NCI-H446 (cell line): Measurements from ENCODE around the gene FUS.
A peak's percentile ranks its signal among the peaks of the same experiment; 100 is the strongest.
"Not testable (repeated sequence)": the region's sequence is repeated elsewhere in the genome, so short reads cannot be mapped to it uniquely, and the experiment has no call there.

ENCODE experiments used
- DNase-seq, 2 experiments: peaks; one replicate each; lab custom pipeline; 2025; lab: John Stamatoyannopoulos, UW

The FUS gene

GRCh38 chr16:31179747-31180459 lies at the start of gene FUS:
TSS of gene FUS (plus strand) at chr16:31180139. CDS start at chr16:31180215, 76 bp downstream.
- DNase-seq = peak; percentile 90 to 93

- no peak for DNase-seq
Measured at GRCh38 chr16:31130336-31130891, 49.5 kb upstream of the FUS start.

GRCh38 chr16:31130899-31131298 lies 49.0 kb upstream of the FUS start:
- no peak for DNase-seq

- DNase-seq = no peak
Measured at GRCh38 chr16:31131416-31131815, 48.5 kb upstream of the FUS start.

DNA sequence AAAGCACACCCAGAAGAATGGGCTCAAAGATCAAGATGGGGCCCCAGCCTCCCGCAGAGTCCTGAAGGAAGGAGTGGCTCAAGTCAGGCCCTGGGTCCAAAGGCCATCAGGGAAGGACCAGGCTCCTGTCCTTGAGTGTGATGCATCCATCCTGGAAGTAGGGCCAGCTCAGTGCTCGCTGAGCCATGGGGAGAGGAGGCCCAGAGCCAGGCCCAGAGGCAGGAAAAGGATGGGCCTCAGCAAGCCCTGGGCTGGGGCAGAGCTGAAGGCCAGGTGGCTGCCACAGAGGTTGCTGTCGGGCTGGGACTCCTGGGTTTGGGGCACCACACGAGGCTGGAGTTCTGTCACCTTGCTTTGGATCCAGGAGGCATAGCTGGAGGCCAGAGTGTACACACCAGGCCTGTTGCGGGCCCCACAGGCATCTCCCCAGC lies 48.1 kb upstream of the FUS start:
- DNase-seq = no peak

- no peak for DNase-seq
Measured at GRCh38 chr16:31132303-31132979, 47.5 kb upstream of the FUS start.

GRCh38 chr16:31133046-31133501 lies 46.9 kb upstream of the FUS start:
- DNase-seq = no peak

GRCh38 chr16:31134091-31134571 lies 45.8 kb upstream of the FUS start:
- no peak for DNase-seq

- peak in 1 of 2 experiments; percentile 17 for DNase-seq
Measured at GRCh38 chr16:31134625-31135534, 45.1 kb upstream of the FUS start.

- no peak for DNase-seq
Measured at GRCh38 chr16:31135535-31136286, 44.2 kb upstream of the FUS start, which contains the start of gene PRSS8. TSS of gene PRSS8 (minus strand) at chr16:31135727. CDS start at chr16:31135498, 229 bp downstream.

GRCh38 chr16:31136287-31136662 lies 43.7 kb upstream of the FUS start:
- no peak for DNase-seq

DNA sequence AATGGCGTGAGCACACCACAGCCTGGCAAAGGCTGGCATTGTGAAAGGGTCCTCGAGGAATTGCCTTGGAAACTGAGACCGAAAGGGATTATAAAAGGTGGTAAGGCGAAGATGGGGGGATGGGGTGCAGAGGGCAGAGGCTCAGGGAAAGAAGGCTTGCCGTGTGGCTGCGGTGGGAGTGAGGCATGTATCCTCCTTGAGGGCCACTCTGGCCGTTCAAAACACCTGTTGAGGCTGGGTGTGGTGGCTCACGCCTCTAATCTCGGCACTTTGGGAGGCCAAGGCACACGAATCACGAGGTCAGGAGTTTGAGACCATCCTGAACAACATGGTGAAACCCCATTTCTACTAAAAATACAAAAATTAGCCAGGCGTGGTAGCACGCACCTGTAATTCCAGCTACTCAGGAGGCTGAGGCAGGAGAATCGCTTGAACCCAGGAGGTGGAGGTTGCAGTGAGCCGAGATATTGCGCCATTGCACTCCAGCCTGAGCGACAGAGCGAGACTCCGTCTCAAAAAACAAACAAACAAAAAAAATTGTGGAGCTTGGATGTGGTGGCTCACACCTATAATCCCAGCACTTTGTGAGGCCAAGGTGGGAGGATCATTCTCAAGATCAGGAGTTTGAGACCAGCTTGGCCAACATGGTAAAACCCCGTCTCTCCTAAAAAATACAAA lies 43.0 kb upstream of the FUS start:
- DNase-seq = not testable (repeated sequence)

GRCh38 chr16:31138621-31139578 lies 41.0 kb upstream of the FUS start:
- no peak for DNase-seq

GRCh38 chr16:31141071-31141469 lies 38.9 kb upstream of the FUS start:
- not testable (repeated sequence) for DNase-seq

- DNase-seq = no peak
Measured at GRCh38 chr16:31141489-31142108, 38.3 kb upstream of the FUS start.

DNA sequence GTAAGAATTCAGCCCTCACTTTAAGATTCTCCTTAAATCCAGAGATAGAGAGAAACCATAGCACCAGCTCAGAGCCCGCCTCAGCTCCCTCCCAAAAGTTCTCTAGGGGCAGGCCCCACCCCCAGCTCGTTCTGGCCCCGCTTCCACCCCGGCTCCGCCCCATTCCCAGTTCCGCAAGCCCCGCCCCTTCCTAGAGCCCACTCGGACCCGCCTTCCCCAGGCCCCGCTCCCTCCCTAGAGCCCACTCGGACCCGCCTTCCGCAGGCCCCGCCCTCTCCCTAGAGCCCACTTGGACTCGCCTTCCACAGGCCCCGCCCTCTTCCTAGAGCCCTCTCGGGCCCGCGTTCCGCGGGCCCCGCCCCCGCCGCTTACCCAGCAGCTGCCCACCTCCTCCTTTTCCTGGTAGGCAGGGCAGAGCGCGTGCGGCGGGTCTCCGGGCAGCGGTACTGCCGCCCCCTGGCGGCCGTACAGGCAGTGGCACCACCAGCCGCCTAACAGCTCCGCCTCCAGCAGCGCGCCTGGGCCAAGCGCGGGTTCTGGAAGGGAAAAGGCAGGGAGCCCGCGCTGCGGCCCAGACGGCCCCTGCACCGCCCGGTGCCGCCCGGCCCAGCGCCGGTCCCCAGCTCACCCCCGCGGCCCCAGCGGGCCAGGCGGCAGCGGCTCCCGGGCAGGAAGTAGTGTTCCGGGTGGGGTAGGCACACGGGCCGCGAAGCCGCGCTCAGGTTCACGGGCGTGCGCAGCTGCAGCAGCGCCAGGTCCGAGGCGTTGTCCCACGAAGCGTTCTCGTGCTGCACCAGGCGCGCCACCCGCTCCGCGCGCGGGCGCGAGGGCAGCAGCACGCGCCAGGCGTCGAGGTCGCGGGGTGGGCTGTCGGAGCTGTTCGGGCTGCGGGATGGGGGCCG lies 37.6 kb upstream of the FUS start:
- peak; percentile 97 to 99 for DNase-seq

GRCh38 chr16:31143011-31143693 lies 36.8 kb upstream of the FUS start:
- no peak for DNase-seq
